Loucy (cell line): ENCODE measurements around the gene HOXA9.

Experiments used
- H2AFZ ChIP-seq: fragments of 200-600 bp; sonication (generic); 2 replicates; pipeline ENCODE4 v1.6.0; 2016; ENCODE audit warnings: antibody characterized with exemption, mild to moderate bottlenecking, low read length, moderate library complexity
- H3F3A ChIP-seq: fragments of 200-600 bp; 2 replicates; pipeline ENCODE4 v1.6.0; 2016; ENCODE audit warnings: antibody characterized with exemption, low read depth, mild to moderate bottlenecking
- H3K27me3 ChIP-seq: fragments of 200-600 bp; sonication (generic); 2 replicates; pipeline ENCODE4 v1.6.1; 2014; ENCODE audit warnings: low read length, mild to moderate bottlenecking; ENCODE audit not compliant: insufficient read depth, poor library complexity, severe bottlenecking
- H3K36me3 ChIP-seq: fragments of 200-600 bp; sonication (generic); 2 replicates; pipeline ENCODE4 v1.6.1; 2016; ENCODE audit warnings: low read length; ENCODE audit not compliant: insufficient read depth
- H3K4me1 ChIP-seq: fragments of 200-600 bp; sonication (generic); 2 replicates; pipeline ENCODE4 v1.5.1; 2014; ENCODE audit warnings: low read length, mild to moderate bottlenecking; ENCODE audit not compliant: insufficient read depth, poor library complexity, severe bottlenecking
- H3K4me2 ChIP-seq: fragments of 200-600 bp; sonication (generic); 2 replicates; pipeline ENCODE4 v1.6.0; 2014; ENCODE audit warnings: antibody characterized with exemption, low read length, low read depth, mild to moderate bottlenecking; ENCODE audit not compliant: poor library complexity, severe bottlenecking
- H3K4me3 ChIP-seq: fragments of 200-600 bp; sonication (generic); 2 replicates; pipeline ENCODE4 v1.5.1; 2014; ENCODE audit warnings: low read length, mild to moderate bottlenecking, mixed read lengths; ENCODE audit not compliant: poor library complexity, severe bottlenecking
- H3K79me2 ChIP-seq: fragments of 200-600 bp; sonication (generic); 2 replicates; pipeline ENCODE4 v1.6.1; 2014; ENCODE audit warnings: low read length; ENCODE audit not compliant: insufficient read depth
- H3K9ac ChIP-seq: fragments of 200-600 bp; sonication (generic); 2 replicates; pipeline ENCODE4 v1.6.0; 2014; ENCODE audit warnings: mild to moderate bottlenecking, low read depth, low read length, moderate library complexity; ENCODE audit not compliant: poor library complexity, severe bottlenecking
- H3K9me2 ChIP-seq: fragments of 200-600 bp; sonication (generic); replicated peaks from 2 replicates; pipeline ENCODE4 v1.6.1; 2016; ENCODE audit warnings: low read depth, low read length, mixed read lengths
- H3K9me3 ChIP-seq: fragments of 200-600 bp; sonication (generic); 2 replicates; pipeline ENCODE4 v1.6.1; 2014; ENCODE audit warnings: mild to moderate bottlenecking, antibody characterized with exemption, low read length, low read depth; ENCODE audit not compliant: insufficient read depth
- H4K20me1 ChIP-seq: fragments of 200-600 bp; sonication (generic); 2 replicates; pipeline ENCODE4 v1.6.0; 2014; ENCODE audit warnings: antibody characterized with exemption, low read length, mild to moderate bottlenecking; ENCODE audit not compliant: insufficient read depth, poor library complexity, severe bottlenecking
- CTCF ChIP-seq: fragments of 200-600 bp; sonication (generic); conservative IDR thresholded peaks from 2 replicates; pipeline ENCODE4 v1.5.1; 2014; ENCODE audit warnings: mild to moderate bottlenecking, antibody characterized with exemption, low read length
- EZH2phosphoT487 ChIP-seq: fragments of 200-600 bp; IDR thresholded peaks from 2 replicates; pipeline ENCODE4 v1.6.1; 2018; ENCODE audit warnings: antibody characterized with exemption, mild to moderate bottlenecking, moderate library complexity, borderline replicate concordance

HOXA9 gene

DNA sequence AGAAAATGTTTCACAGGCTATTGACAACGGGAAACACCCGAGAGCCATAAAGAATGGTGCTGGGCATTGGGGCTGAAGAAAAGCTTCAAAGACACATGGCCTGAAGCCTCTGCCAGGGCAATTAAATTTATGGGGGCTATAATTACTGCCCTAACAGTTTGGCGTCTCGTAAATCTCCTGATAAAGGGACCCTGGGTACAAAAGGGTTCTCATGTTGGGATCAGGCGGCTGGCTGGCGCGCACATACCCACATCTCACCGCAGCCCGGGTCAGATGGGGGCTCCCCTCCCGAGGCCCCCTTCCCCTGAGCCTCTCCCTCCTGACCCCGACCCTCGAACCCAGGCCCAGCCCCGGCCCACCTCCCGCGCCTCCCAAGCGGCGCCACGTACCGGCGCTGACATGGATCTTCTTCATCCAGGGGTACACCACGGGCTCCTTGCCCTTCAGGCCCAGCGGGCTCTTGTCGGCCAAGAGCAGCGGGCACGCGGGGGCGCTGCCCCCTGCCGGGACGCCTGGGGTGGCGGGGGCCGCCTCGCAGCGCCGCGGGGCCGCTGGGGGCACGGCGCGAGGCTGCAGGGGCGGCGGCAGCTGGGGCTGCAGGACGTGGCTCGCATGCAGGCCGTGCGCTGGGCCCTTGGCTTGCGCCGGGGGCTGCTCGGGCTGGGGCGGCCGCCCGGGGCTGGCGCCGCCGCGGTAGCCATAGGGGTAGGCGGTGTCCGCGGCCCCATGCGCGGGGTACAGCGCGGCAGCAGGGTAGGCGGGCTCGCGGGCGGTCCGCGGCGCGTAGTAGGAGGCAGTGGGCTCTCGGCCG is 35.4 kb downstream of the HOXA9 start:
- peaks cover 77% of the 10 kb centered on the region for H3K36me3 ChIP-seq
- no peaks in the 10 kb centered on the region for H3K27me3 ChIP-seq
- H2AFZ ChIP-seq: no peak overlapping the region
- peaks cover 98% of the 10 kb centered on the region for H3K79me2 ChIP-seq
- H3K9ac ChIP-seq: no peak overlapping the region
- no peak overlapping the region for H3K4me2 ChIP-seq
- peaks cover 20% of the 10 kb centered on the region for H3K4me1 ChIP-seq
- no peak for TF ChIP-seq EZH2phosphoT487
- TF ChIP-seq CTCF: no peak
- no peaks in the 10 kb centered on the region for H3K9me2 ChIP-seq
- no peak overlapping the region for H3K4me3 ChIP-seq
- H4K20me1 ChIP-seq: peaks cover 84% of the 10 kb centered on the region
- no peaks in the 10 kb centered on the region for H3K9me3 ChIP-seq
- H3F3A ChIP-seq: no peaks in the 10 kb centered on the region

GRCh38 chr7:27128776-27129728 is 36.3 kb downstream of the HOXA9 start:
- Histone ChIP-seq H3K4me1 (peaks cover 12% of the 10 kb centered on the region), H3K27me3 (no peaks in the 10 kb centered on the region)

GRCh38 chr7:27128034-27128433 is 37.3 kb downstream of the HOXA9 start:
- peaks cover 66% of the 10 kb centered on the region for H4K20me1 ChIP-seq
- no peaks in the 10 kb centered on the region for H3F3A ChIP-seq
- no peaks in the 10 kb centered on the region for H3K9me3 ChIP-seq
- peaks cover 3% of the 10 kb centered on the region for H3K4me1 ChIP-seq
- H3K9ac ChIP-seq: no peak overlapping the region
- no peak for TF ChIP-seq CTCF
- TF ChIP-seq EZH2phosphoT487: no peak
- no peak overlapping the region for H3K4me3 ChIP-seq
- H3K9me2 ChIP-seq: no peaks in the 10 kb centered on the region
- no peaks in the 10 kb centered on the region for H3K27me3 ChIP-seq
- peaks cover 98% of the 10 kb centered on the region for H3K79me2 ChIP-seq
- H3K36me3 ChIP-seq: peaks cover 83% of the 10 kb centered on the region
- no peak overlapping the region for H3K4me2 ChIP-seq
- no peak overlapping the region for H2AFZ ChIP-seq

More at GRCh38 chr7:27128776-27129728, 36.3 kb downstream of the HOXA9 start:
- Histone ChIP-seq H3K4me2 (no peak overlapping the region), H3K36me3 (peaks cover 83% of the 10 kb centered on the region), H3K79me2 (peaks cover 98% of the 10 kb centered on the region), H3K4me3 (no peak overlapping the region), H3F3A (no peaks in the 10 kb centered on the region), H3K9me2 (no peaks in the 10 kb centered on the region), H3K9ac (no peak overlapping the region), H2AFZ (no peak overlapping the region), H4K20me1 (peaks cover 76% of the 10 kb centered on the region), H3K9me3 (no peaks in the 10 kb centered on the region)
- TF ChIP-seq CTCF: no peak
- TF ChIP-seq EZH2phosphoT487: no peak
